ENCODE data around the gene KCNMA1.

KCNMA1 gene

GRCh38 chr10:76915316-76915715, 722.3 kb downstream of the KCNMA1 start:
- Mint-ChIP-seq H3K4me1 (ENCODE audit: low read depth) (no peaks in the 10 kb centered on the region), H3K9me3 (no peaks in the 10 kb centered on the region), H3K27me3 (ENCODE audit: low read depth) (no peaks in the 10 kb centered on the region), H3K4me3 (no peak overlapping the region), H3K27ac (no peak overlapping the region), H3K36me3 (ENCODE audit: low read depth) (no peaks in the 10 kb centered on the region)
- no peak for DNase-seq (ENCODE audit: low spot score)

- Mint-ChIP-seq H3K27ac (no peak overlapping the region), H3K27me3 (ENCODE audit: low read depth) (no peaks in the 10 kb centered on the region), H3K36me3 (ENCODE audit: low read depth) (no peaks in the 10 kb centered on the region), H3K4me3 (no peak overlapping the region), H3K9me3 (peaks cover 5% of the 10 kb centered on the region), H3K4me1 (ENCODE audit: low read depth) (no peaks in the 10 kb centered on the region)
- DNase-seq (ENCODE audit: low spot score) = no peak
Measured at GRCh38 chr10:76911184-76911583, 726.4 kb downstream of the KCNMA1 start.

GRCh38 chr10:76910184-76910962, 727.2 kb downstream of the KCNMA1 start:
- no peaks in the 10 kb centered on the region for H3K4me1 Mint-ChIP-seq (ENCODE audit: low read depth)
- H3K4me3 Mint-ChIP-seq = no peak overlapping the region
- H3K27ac Mint-ChIP-seq = no peak overlapping the region
- no peak for DNase-seq (ENCODE audit: low spot score)
- H3K9me3 Mint-ChIP-seq = peaks cover 5% of the 10 kb centered on the region
- no peaks in the 10 kb centered on the region for H3K36me3 Mint-ChIP-seq (ENCODE audit: low read depth)
- H3K27me3 Mint-ChIP-seq (ENCODE audit: low read depth) = no peaks in the 10 kb centered on the region

GRCh38 chr10:76906256-76906655, 731.4 kb downstream of the KCNMA1 start:
- H3K4me3 Mint-ChIP-seq = no peak overlapping the region
- no peaks in the 10 kb centered on the region for H3K36me3 Mint-ChIP-seq (ENCODE audit: low read depth)
- peaks cover 5% of the 10 kb centered on the region for H3K9me3 Mint-ChIP-seq
- no peaks in the 10 kb centered on the region for H3K4me1 Mint-ChIP-seq (ENCODE audit: low read depth)
- DNase-seq (ENCODE audit: low spot score) = no peak
- no peaks in the 10 kb centered on the region for H3K27me3 Mint-ChIP-seq (ENCODE audit: low read depth)
- H3K27ac Mint-ChIP-seq = no peak overlapping the region

- Mint-ChIP-seq H3K9me3 (peaks cover 5% of the 10 kb centered on the region), H3K4me1 (ENCODE audit: low read depth) (no peaks in the 10 kb centered on the region), H3K27ac (no peak overlapping the region), H3K36me3 (ENCODE audit: low read depth) (no peaks in the 10 kb centered on the region), H3K4me3 (no peak overlapping the region), H3K27me3 (ENCODE audit: low read depth) (no peaks in the 10 kb centered on the region)
- DNase-seq (ENCODE audit: low spot score) = no peak
Measured at GRCh38 chr10:76905251-76905650, 732.4 kb downstream of the KCNMA1 start.

GRCh38 chr10:76903387-76903945, 734.1 kb downstream of the KCNMA1 start:
- no peaks in the 10 kb centered on the region for H3K4me1 Mint-ChIP-seq (ENCODE audit: low read depth)
- H3K27ac Mint-ChIP-seq = no peak overlapping the region
- H3K9me3 Mint-ChIP-seq = no peaks in the 10 kb centered on the region
- no peak overlapping the region for H3K4me3 Mint-ChIP-seq
- H3K36me3 Mint-ChIP-seq (ENCODE audit: low read depth) = no peaks in the 10 kb centered on the region
- no peaks in the 10 kb centered on the region for H3K27me3 Mint-ChIP-seq (ENCODE audit: low read depth)
- DNase-seq (ENCODE audit: low spot score) = no peak

GRCh38 chr10:76902949-76903348, 734.7 kb downstream of the KCNMA1 start:
- no peak overlapping the region for H3K4me3 Mint-ChIP-seq
- H3K4me1 Mint-ChIP-seq (ENCODE audit: low read depth) = no peaks in the 10 kb centered on the region
- H3K27me3 Mint-ChIP-seq (ENCODE audit: low read depth) = no peaks in the 10 kb centered on the region
- H3K9me3 Mint-ChIP-seq = no peaks in the 10 kb centered on the region
- H3K36me3 Mint-ChIP-seq (ENCODE audit: low read depth) = no peaks in the 10 kb centered on the region
- H3K27ac Mint-ChIP-seq = no peak overlapping the region
- DNase-seq (ENCODE audit: low spot score) = no peak

- DNase-seq (ENCODE audit: low spot score) = no peak
- Mint-ChIP-seq H3K27me3 (ENCODE audit: low read depth) (no peaks in the 10 kb centered on the region), H3K4me1 (ENCODE audit: low read depth) (no peaks in the 10 kb centered on the region), H3K9me3 (no peaks in the 10 kb centered on the region), H3K36me3 (ENCODE audit: low read depth) (no peaks in the 10 kb centered on the region), H3K27ac (no peak overlapping the region), H3K4me3 (no peak overlapping the region)
Measured at GRCh38 chr10:76901701-76902100, 735.9 kb downstream of the KCNMA1 start.

GRCh38 chr10:76899490-76899889, 738.1 kb downstream of the KCNMA1 start:
- DNase-seq (ENCODE audit: low spot score) = no peak
- Mint-ChIP-seq H3K27ac (no peak overlapping the region), H3K36me3 (ENCODE audit: low read depth) (no peaks in the 10 kb centered on the region), H3K27me3 (ENCODE audit: low read depth) (no peaks in the 10 kb centered on the region), H3K9me3 (no peaks in the 10 kb centered on the region), H3K4me3 (no peak overlapping the region), H3K4me1 (ENCODE audit: low read depth) (no peaks in the 10 kb centered on the region)

GRCh38 chr10:76892766-76893479, 744.7 kb downstream of the KCNMA1 start:
- H3K9me3 Mint-ChIP-seq = no peaks in the 10 kb centered on the region
- H3K27ac Mint-ChIP-seq = no peak overlapping the region
- no peak for DNase-seq (ENCODE audit: low spot score)
- H3K27me3 Mint-ChIP-seq (ENCODE audit: low read depth) = no peaks in the 10 kb centered on the region
- no peaks in the 10 kb centered on the region for H3K36me3 Mint-ChIP-seq (ENCODE audit: low read depth)
- H3K4me1 Mint-ChIP-seq (ENCODE audit: low read depth) = no peaks in the 10 kb centered on the region
- no peak overlapping the region for H3K4me3 Mint-ChIP-seq

- no peaks in the 10 kb centered on the region for H3K9me3 Mint-ChIP-seq
- no peaks in the 10 kb centered on the region for H3K36me3 Mint-ChIP-seq (ENCODE audit: low read depth)
- H3K27ac Mint-ChIP-seq = no peak overlapping the region
- no peaks in the 10 kb centered on the region for H3K27me3 Mint-ChIP-seq (ENCODE audit: low read depth)
- H3K4me1 Mint-ChIP-seq (ENCODE audit: low read depth) = no peaks in the 10 kb centered on the region
- H3K4me3 Mint-ChIP-seq = no peak overlapping the region
- no peak for DNase-seq (ENCODE audit: low spot score)
Measured at GRCh38 chr10:76887223-76888010, 750.2 kb downstream of the KCNMA1 start.

- Mint-ChIP-seq H3K9me3 (no peaks in the 10 kb centered on the region), H3K4me3 (no peak overlapping the region), H3K27ac (no peak overlapping the region), H3K36me3 (ENCODE audit: low read depth) (no peaks in the 10 kb centered on the region), H3K27me3 (ENCODE audit: low read depth) (no peaks in the 10 kb centered on the region), H3K4me1 (ENCODE audit: low read depth) (no peaks in the 10 kb centered on the region)
- no peak for DNase-seq (ENCODE audit: low spot score)
Measured at GRCh38 chr10:76885816-76886215, 751.8 kb downstream of the KCNMA1 start.

- Mint-ChIP-seq H3K4me1 (ENCODE audit: low read depth) (no peaks in the 10 kb centered on the region), H3K27me3 (ENCODE audit: low read depth) (no peaks in the 10 kb centered on the region), H3K36me3 (ENCODE audit: low read depth) (no peaks in the 10 kb centered on the region), H3K9me3 (no peaks in the 10 kb centered on the region), H3K27ac (no peak overlapping the region), H3K4me3 (no peak overlapping the region)
- no peak for DNase-seq (ENCODE audit: low spot score)
Measured at GRCh38 chr10:76884673-76885275, 752.8 kb downstream of the KCNMA1 start.

Data from T-helper 2 cell treated with Interferon-gamma antibody and Interleukin-4, amounts not matched to agents 5 μg/mL and 100 μg/mL, for 36 hours (primary cell).